ENCODE data around the gene ADGRB2.

- TF ChIP-seq CTCF (IDR thresholded peaks at IDR 0.05) (no peak), POLR2A (IDR thresholded peaks at IDR 0.05) (no peak)
These were observed 52.1 kb downstream of the ADGRB2 start for GRCh38 chr1:31712068-31712467.
